ENCODE data around the gene ERBB4. TPM values are rescaled to one million over a fixed set of nuclear protein-coding genes. Genes with fewer than 3 reads are reported as not detected.

The ERBB4 gene
- total RNA-seq, 1 donor from 2014 or later = 25.3 TPM

- TF ChIP-seq CTCF (IDR thresholded peaks at IDR 0.05) = no peak
- DNase-seq = no peak
Observed at GRCh38 chr2:212428681-212429478, 109.7 kb downstream of the ERBB4 start.

GRCh38 chr2:212427638-212428037 lies 111.0 kb downstream of the ERBB4 start:
- DNase-seq = no peak
- Histone ChIP-seq H3K4me3 (no peak overlapping the region), H3K27ac (no peak overlapping the region), H3K27me3 (ENCODE audit: low read depth) (no peaks in the 10 kb centered on the region), H3K9me3 (no peaks in the 10 kb centered on the region), H3K36me3 (no peaks in the 10 kb centered on the region), H3K4me1 (no peaks in the 10 kb centered on the region)
- ATAC-seq = no peak
- no peak for TF ChIP-seq CTCF (IDR thresholded peaks at IDR 0.05)
- intact Hi-C loops (cut with DNase I) = no loop called here

More at GRCh38 chr2:212428681-212429478, 109.7 kb downstream of the ERBB4 start:
- Histone ChIP-seq H3K27me3 (ENCODE audit: low read depth) (no peaks in the 10 kb centered on the region), H3K9me3 (no peaks in the 10 kb centered on the region), H3K4me1 (no peaks in the 10 kb centered on the region), H3K36me3 (no peaks in the 10 kb centered on the region), H3K27ac (no peak overlapping the region), H3K4me3 (no peak overlapping the region)
- intact Hi-C loops (cut with DNase I) = no loop called here
- no peak for ATAC-seq

- no peaks in the 10 kb centered on the region for H3K9me3 ChIP-seq
- H3K36me3 ChIP-seq = no peaks in the 10 kb centered on the region
- TF ChIP-seq CTCF (IDR thresholded peaks at IDR 0.05) = no peak
- H3K4me3 ChIP-seq = no peak overlapping the region
- ATAC-seq = no peak
- DNase-seq = no peak
- H3K27me3 ChIP-seq (ENCODE audit: low read depth) = no peaks in the 10 kb centered on the region
- intact Hi-C loops (cut with DNase I) = no loop called here
- no peak overlapping the region for H3K27ac ChIP-seq
- H3K4me1 ChIP-seq = no peaks in the 10 kb centered on the region
Observed at GRCh38 chr2:212426637-212427412, 111.8 kb downstream of the ERBB4 start.

GRCh38 chr2:212424082-212424481 lies 114.5 kb downstream of the ERBB4 start:
- H3K4me3 ChIP-seq = no peak overlapping the region
- H3K4me1 ChIP-seq = no peaks in the 10 kb centered on the region
- DNase-seq (no peak), ATAC-seq (no peak)
- TF ChIP-seq CTCF (IDR thresholded peaks at IDR 0.05) = no peak
- no peaks in the 10 kb centered on the region for H3K36me3 ChIP-seq
- intact Hi-C loops (cut with DNase I) = no loop called here
- no peaks in the 10 kb centered on the region for H3K9me3 ChIP-seq
- H3K27me3 ChIP-seq (ENCODE audit: low read depth) = no peaks in the 10 kb centered on the region
- H3K27ac ChIP-seq = no peak overlapping the region

GRCh38 chr2:212423089-212423488 lies 115.5 kb downstream of the ERBB4 start:
- DNase-seq = no peak
- no peak for ATAC-seq
- no peaks in the 10 kb centered on the region for H3K9me3 ChIP-seq
- no peak overlapping the region for H3K27ac ChIP-seq
- no peaks in the 10 kb centered on the region for H3K27me3 ChIP-seq (ENCODE audit: low read depth)
- intact Hi-C loops (cut with DNase I) = no loop called here
- H3K4me1 ChIP-seq = no peaks in the 10 kb centered on the region
- no peaks in the 10 kb centered on the region for H3K36me3 ChIP-seq
- no peak overlapping the region for H3K4me3 ChIP-seq
- TF ChIP-seq CTCF (IDR thresholded peaks at IDR 0.05) = no peak
